Activated CD4-positive, alpha-beta T cell treated with anti-CD3 and anti-CD28 coated beads for 48 hours (primary cell): Measurements from ENCODE around the gene SMIM44.

ENCODE experiments used
- DNase-seq: peaks from one replicate; pipeline ENCODE4 v3.0.0-alpha.2; 2020

SMIM44 gene

DNA sequence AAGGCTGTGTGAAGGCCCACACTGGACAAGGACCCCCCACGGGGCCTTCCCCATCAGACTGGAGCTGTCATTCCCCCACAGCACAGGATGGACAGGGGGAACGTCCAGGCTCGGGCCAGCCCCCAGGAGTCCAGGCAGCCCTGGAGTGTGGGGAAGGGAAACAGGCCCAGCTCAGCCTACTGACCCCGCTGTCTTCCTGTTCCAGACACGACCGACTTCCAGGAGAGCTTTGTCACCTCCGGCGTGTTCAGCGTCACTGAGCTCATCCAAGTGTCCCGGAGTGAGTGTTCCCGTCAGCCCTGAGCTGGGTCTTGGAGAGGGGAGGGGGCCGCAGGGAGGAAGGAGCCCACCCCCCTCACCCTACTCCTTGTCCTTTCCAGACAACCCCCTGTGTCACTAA, 49.9 kb downstream of the SMIM44 start:
- no peak for DNase-seq
